Mucosa of descending colon (tissue), 3 donors: ENCODE data around the gene USP34. TPM values are rescaled to one million over a fixed set of nuclear protein-coding genes. Genes with fewer than 3 reads are reported as not detected.
"Not testable (repeated sequence)": the region's sequence is repeated elsewhere in the genome, so short reads cannot be mapped to it uniquely, and the experiment has no call there.

Source experiments
- ATAC-seq: fragments of 200-7000 bp; cut with Tn5 transposase; one replicate; pipeline ENCODE4 v1.9.1; 2020; ENCODE audit warnings: mild to moderate bottlenecking, moderate library complexity
- DNase-seq, 3 donors: peaks; one replicate each; pipeline ENCODE4 v3.0.0-alpha.2; 2020
- H3K36me3 ChIP-seq: fragments of 200-600 bp; one replicate; pipeline ENCODE4 v1.8.0; 2021; ENCODE audit warnings: low read depth, mild to moderate bottlenecking
- H3K4me1 ChIP-seq: fragments of 200-600 bp; one replicate; pipeline ENCODE4 v1.8.0; 2021; ENCODE audit warnings: low read depth, mild to moderate bottlenecking
- H3K4me3 ChIP-seq: fragments of 200-600 bp; one replicate; pipeline ENCODE4 v1.8.0; 2021; ENCODE audit warnings: mild to moderate bottlenecking
- H3K9me3 ChIP-seq: fragments of 200-600 bp; one replicate; pipeline ENCODE4 v1.8.0; 2021; ENCODE audit warnings: mild to moderate bottlenecking
- intact Hi-C, 2 donors: fragments of 100-400 bp; cut with DNase I in 1 of 2; cut with micrococcal nuclease in 1 of 2; formaldehyde crosslinking; loops; one replicate each; pipeline versions ENCODE4 v1.11.0 to v1.11.1; 2022; cut with DNase I, micrococcal nuclease
- total RNA-seq, 3 donors: library from RNA; stranded (reverse); fragmentation: NEBNext Ultra II Directional in 2 of 3; extraction: Animal tissue kit (Norgen Biotek cat#: 25700) in 2 of 3; gene quantifications; one replicate each; pipeline versions ENCODE4 v1.2.1 to v1.2.4, GENCODE V29; 2021 to 2023
- TF ChIP-seq, protein P1 (sequence below): fragments of 200-600 bp; IDR thresholded peaks from one replicate; pipeline ENCODE4 v1.8.0; 2022; ENCODE audit warnings: antibody characterized with exemption, mild to moderate bottlenecking
- donor health status: DM: no; HTN: no; CAD: no; lungs with moderate emphysema.
- donor health status: DM: no; HTN: no; CAD: no.
- donor health status: DM: no; HTN: yes; CAD: no.

Gene USP34
- total RNA-seq, 3 donors from 2014 or later, result 67.9 to 132 (median 88.4) TPM

DNA sequence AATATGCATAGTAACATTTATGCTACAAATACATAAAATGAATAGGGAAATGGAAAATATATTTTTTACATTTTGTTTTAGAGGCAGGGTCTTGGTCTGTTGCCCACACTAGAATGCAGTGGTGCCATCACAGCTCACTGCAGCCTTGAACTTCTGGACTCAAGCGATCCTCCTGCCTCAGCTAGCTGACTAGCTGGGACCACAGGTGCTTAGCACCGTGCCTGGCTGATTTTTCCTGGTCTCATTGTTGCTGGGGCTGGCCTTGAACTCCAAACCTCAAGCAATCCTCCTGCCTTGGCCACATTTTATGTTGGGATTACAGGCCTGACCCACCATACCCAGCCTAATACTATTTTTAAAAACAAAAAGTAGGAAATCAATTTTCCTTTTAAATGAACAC lies 34.1 kb upstream of the USP34 start:
- Histone ChIP-seq H3K4me3 (no peak overlapping the region), H3K4me1 (no peaks in the 10 kb centered on the region), H3K9me3 (no peaks in the 10 kb centered on the region), H3K36me3 (no peaks in the 10 kb centered on the region)
- no peak for ATAC-seq
- intact Hi-C loops, result no loop called here
- TF ChIP-seq, protein P1, sequence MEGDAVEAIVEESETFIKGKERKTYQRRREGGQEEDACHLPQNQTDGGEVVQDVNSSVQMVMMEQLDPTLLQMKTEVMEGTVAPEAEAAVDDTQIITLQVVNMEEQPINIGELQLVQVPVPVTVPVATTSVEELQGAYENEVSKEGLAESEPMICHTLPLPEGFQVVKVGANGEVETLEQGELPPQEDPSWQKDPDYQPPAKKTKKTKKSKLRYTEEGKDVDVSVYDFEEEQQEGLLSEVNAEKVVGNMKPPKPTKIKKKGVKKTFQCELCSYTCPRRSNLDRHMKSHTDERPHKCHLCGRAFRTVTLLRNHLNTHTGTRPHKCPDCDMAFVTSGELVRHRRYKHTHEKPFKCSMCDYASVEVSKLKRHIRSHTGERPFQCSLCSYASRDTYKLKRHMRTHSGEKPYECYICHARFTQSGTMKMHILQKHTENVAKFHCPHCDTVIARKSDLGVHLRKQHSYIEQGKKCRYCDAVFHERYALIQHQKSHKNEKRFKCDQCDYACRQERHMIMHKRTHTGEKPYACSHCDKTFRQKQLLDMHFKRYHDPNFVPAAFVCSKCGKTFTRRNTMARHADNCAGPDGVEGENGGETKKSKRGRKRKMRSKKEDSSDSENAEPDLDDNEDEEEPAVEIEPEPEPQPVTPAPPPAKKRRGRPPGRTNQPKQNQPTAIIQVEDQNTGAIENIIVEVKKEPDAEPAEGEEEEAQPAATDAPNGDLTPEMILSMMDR, result no peak
- no peak for DNase-seq

DNA sequence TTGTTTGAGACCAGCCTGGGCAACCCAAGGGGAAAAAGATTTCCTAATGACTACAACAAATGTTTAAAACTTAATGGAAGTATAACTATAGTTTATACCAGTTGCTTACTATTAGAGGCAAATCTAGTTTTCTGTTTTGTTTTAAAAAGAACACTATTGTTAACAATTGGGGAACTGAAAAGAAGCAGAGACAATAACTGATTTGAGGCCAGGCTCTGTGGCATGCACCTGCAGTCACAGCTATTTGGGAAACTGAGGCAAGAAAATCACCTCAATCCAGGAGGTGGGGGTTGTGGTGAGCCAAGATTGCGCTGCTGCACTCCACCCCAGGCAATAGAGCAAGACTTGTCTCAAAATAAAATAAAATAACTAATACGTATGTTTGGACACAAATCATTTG lies 28.2 kb upstream of the USP34 start:
- H3K4me1 ChIP-seq, result no peaks in the 10 kb centered on the region
- TF ChIP-seq, protein P1, result no peak
- intact Hi-C loops, result no loop called here
- no peak for ATAC-seq
- no peaks in the 10 kb centered on the region for H3K9me3 ChIP-seq
- H3K36me3 ChIP-seq, result no peaks in the 10 kb centered on the region
- H3K4me3 ChIP-seq, result no peak overlapping the region
- no peak for DNase-seq

DNA sequence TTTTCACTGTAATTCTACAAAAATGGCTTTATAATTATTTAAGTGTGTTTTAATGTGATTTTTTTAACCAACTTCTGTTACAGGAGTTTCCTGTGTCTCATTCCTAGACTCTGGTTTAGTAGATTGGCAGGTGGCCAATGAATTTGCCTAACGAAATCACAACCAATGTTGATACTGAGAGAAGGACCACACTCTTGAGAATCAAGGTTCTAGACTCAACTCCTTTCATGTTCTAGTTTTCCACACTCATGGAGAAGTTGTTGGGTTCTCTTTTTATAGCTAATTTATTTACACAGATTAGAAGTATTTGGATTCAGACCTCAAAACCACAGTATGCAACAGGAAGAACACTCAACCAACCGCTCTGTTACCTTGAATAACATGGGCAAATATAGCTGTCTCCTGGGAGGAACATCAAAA lies 22.6 kb upstream of the USP34 start:
- TF ChIP-seq, protein P1, result no peak
- no peak overlapping the region for H3K4me3 ChIP-seq
- ATAC-seq (no peak), DNase-seq (peak in 1 of 3 donors; percentile 19)
- H3K4me1 ChIP-seq, result no peaks in the 10 kb centered on the region
- H3K36me3 ChIP-seq, result peaks cover 5% of the 10 kb centered on the region
- intact Hi-C loops, result no loop called here
- no peaks in the 10 kb centered on the region for H3K9me3 ChIP-seq

DNA sequence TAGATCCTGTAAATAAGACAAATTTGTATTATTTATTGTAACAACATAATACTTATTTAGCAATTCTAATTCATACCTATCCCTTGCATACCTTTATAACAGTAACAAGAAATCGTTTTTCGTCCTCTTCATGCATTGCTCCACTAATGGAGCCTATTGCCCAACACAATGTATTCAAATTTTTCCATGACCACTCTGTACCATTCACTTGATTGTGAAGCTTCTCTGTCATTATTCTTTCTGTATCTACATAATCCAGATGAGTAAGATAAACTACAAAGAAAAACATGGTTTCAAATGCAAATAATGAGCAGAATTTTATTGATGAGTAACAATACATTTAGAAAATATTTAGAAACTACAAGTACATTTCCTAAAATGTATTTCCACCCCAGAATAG lies 21.6 kb upstream of the USP34 start:
- TF ChIP-seq, protein P1, result no peak
- H3K9me3 ChIP-seq, result no peaks in the 10 kb centered on the region
- no peak for ATAC-seq
- no peak for DNase-seq
- H3K4me1 ChIP-seq, result no peaks in the 10 kb centered on the region
- intact Hi-C loops, result no loop called here
- H3K4me3 ChIP-seq, result no peak overlapping the region
- peaks cover 5% of the 10 kb centered on the region for H3K36me3 ChIP-seq

DNA sequence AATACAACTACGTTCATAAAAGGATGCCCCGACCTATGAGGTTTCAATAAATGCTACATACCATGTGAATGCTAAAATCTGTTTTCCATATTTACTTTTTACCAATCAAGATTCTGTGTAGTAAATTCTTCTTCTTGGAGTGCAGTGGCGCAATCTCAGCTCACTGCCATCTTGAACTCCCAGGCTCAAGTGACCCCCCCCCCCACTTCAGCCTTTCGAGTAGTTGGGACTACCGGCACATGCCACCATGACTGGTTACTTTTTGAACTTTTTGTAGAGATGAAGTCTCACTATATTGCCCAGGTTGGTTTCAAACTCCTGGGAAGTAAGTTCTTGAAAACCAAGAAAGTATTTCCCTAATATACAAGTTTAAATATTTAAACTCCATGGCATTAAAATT lies 14.4 kb upstream of the USP34 start:
- ATAC-seq (no peak), DNase-seq (no peak)
- intact Hi-C loops, result no loop called here
- TF ChIP-seq, protein P1, result no peak
- Histone ChIP-seq H3K36me3 (peaks cover 12% of the 10 kb centered on the region), H3K4me1 (no peaks in the 10 kb centered on the region), H3K4me3 (no peak overlapping the region), H3K9me3 (no peaks in the 10 kb centered on the region)

DNA sequence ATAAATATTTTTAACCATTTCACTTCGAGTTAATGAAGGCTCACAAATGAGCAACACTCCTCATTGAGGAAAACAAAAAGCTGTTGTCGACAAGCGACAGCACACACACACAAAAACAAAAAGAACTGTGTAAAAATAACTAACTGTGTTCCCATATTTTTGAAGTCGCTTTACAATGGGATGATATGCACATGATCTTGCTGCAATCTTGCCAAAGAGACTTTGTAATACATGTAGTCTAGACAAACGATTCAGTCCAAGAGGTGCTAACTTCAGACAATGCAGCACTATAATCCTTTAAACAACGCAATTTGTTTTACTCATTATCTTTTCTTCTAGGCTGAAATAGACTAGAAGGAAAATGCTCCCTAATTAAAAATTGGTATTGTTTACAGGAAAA lies 7.2 kb upstream of the USP34 start:
- no peaks in the 10 kb centered on the region for H3K36me3 ChIP-seq
- intact Hi-C loops, result no loop called here

DNA sequence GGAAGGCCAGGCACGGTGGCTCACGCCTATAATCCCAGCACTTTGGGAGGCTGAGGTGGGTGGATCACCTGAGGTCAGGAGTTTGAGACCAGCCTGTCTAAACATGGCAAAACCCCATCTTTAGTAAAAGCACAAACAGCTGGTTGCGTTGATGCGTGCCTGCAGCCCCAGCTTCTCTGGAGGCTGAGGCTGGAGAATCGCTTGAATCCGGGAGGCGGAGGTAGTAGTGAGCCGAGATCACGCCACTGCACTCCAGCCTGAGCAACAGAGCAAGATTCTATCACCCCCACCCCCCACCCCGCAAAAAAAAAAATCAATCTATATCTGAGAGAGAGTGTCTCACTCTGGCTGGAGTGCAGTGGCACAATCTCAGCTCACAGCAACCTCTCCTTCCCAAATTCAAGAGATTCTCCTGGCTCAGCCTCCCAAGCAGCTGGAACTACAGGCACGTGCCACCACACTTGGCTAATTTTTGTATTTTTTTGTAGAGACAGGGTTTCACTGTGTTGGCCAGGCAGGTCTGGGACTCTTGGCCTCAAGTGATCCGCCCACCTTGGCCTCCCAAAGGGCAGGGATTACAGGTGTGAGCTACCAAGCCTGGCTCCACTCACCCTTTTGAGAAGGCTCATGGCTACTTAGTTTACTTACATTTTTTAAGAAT lies 6.2 kb upstream of the USP34 start:
- ATAC-seq, intact Hi-C loops: not testable (repeated sequence)

More for the DNA sequence above, 7.2 kb upstream of the USP34 start:
- no peak for ATAC-seq
- TF ChIP-seq, protein P1, result no peak
- no peak for DNase-seq
- no peak overlapping the region for H3K4me3 ChIP-seq
- no peaks in the 10 kb centered on the region for H3K9me3 ChIP-seq
- no peaks in the 10 kb centered on the region for H3K4me1 ChIP-seq

More for the DNA sequence above, 6.2 kb upstream of the USP34 start:
- not testable (repeated sequence) for DNase-seq, H3K4me1 ChIP-seq, H3K36me3 ChIP-seq, H3K9me3 ChIP-seq, H3K4me3 ChIP-seq
